HepG2 (cell line): ENCODE data around the gene CHKB. TPM values are rescaled to one million over a fixed set of nuclear protein-coding genes. Genes with fewer than 3 reads are reported as not detected.
"Not testable (repeated sequence)": the region's sequence is repeated elsewhere in the genome, so short reads cannot be mapped to it uniquely, and the experiment has no call there.

Experiments
- ATAC-seq: fragments of 200-7000 bp; cut with Tn5 transposase; 3 replicates; pipeline ENCODE4 v1.9.1; 2020; ENCODE audit warnings: mild to moderate bottlenecking, moderate library complexity
- BruUV-seq: library from RNA; stranded (reverse); fragments of 400-500 nt; replicated peaks from 2 replicates; lab custom pipeline; 2021; lab: Mats Ljungman, UMichigan
- CTCF ChIA-PET: fragments of 300-600 bp; formaldehyde crosslinking; extraction: SDS; loops from one replicate; lab custom pipeline; 2021; ENCODE audit warnings: low total read pairs, inconsistent platforms, low intra/inter-chr PET ratio; lab: Yijun Ruan, JAX
- POLR2A ChIA-PET: fragments of 350-600 bp; sonication (Branson Sonifier 250); formaldehyde crosslinking; loops from one replicate; lab custom pipeline; 2020; ENCODE audit warnings: antibody characterized with exemption, inconsistent platforms; lab: Yijun Ruan, JAX
- DNase-seq: peaks from one replicate; pipeline ENCODE4 v3.0.0-alpha.2; 2015; ENCODE audit warnings: low spot score
- FAIRE-seq: peaks from 3 replicates; lab custom pipeline; 2011; peaks lifted over from hg19 to GRCh38; lab: Jason Lieb, UNC
- H2AFZ ChIP-seq: one replicate; pipeline ENCODE4 v1.6.1; 2011; ENCODE audit warnings: low read length, inconsistent platforms
- H3K27ac ChIP-seq: fragments of 300-600 bp; 3 replicates; pipeline ENCODE4 v1.8.0; 2011; ENCODE audit warnings: mixed run types, mild to moderate bottlenecking, mixed read lengths, low read length, inconsistent platforms; ENCODE audit not compliant: insufficient read depth; ENCODE audit errors: extremely low read length
- H3K27me3 ChIP-seq, 2 experiments: fragments of 200-600 bp in 1 of 2; 2 replicates in 1 of 2; 3 replicates in 1 of 2; pipeline versions ENCODE4 v1.6.0 to v1.8.0; 2011; ENCODE audit warnings: low read length in 2 of 2, mild to moderate bottlenecking in 2 of 2, moderate library complexity in 2 of 2, inconsistent platforms in 1 of 2; ENCODE audit not compliant: insufficient read depth in 2 of 2, control insufficient read depth in 1 of 2
- H3K36me3 ChIP-seq, 2 experiments: fragments of 200-600 bp in 1 of 2; replicated peaks in 1 of 2; 2 replicates in 1 of 2; 3 replicates in 1 of 2; pipeline versions ENCODE4 v1.5.1 to v1.8.0; 2011; ENCODE audit warnings: low read length in 2 of 2, inconsistent platforms in 1 of 2; ENCODE audit not compliant: insufficient read depth in 2 of 2, control insufficient read depth in 1 of 2
- H3K4me1 ChIP-seq: 2 replicates; pipeline ENCODE4 v1.5.1; 2012; ENCODE audit warnings: low read length, inconsistent platforms; ENCODE audit not compliant: insufficient read depth
- H3K4me2 ChIP-seq: 2 replicates; pipeline ENCODE4 v1.6.0; 2011; ENCODE audit warnings: low read depth, low read length, inconsistent platforms
- H3K4me3 ChIP-seq, 3 experiments: fragments of 200-600 bp in 1 of 3; sonication (generic), shearing (Covaris generic) in 1 of 3; replicated peaks in 1 of 3; 2 replicates each; pipeline ENCODE4 v1.5.1; 2011 to 2016; ENCODE audit warnings: low read length in 3 of 3, inconsistent platforms in 2 of 3, low read depth in 2 of 3, mild to moderate bottlenecking in 2 of 3, control low read depth in 1 of 3, mixed read lengths in 1 of 3; ENCODE audit not compliant: insufficient read depth in 1 of 3
- H3K79me2 ChIP-seq: one replicate; pipeline ENCODE4 v1.6.1; 2011; ENCODE audit warnings: low read length, inconsistent platforms; ENCODE audit not compliant: insufficient read depth
- H3K9ac ChIP-seq: 2 replicates; pipeline ENCODE4 v1.6.0; 2011; ENCODE audit warnings: mild to moderate bottlenecking, low read depth, low read length, inconsistent platforms; ENCODE audit not compliant: insufficient read depth
- H3K9me3 ChIP-seq: 2 replicates; pipeline ENCODE4 v1.5.1; 2012; ENCODE audit warnings: mild to moderate bottlenecking, low read length
- H4K20me1 ChIP-seq: 2 replicates; pipeline ENCODE4 v1.6.0; 2011; ENCODE audit warnings: inconsistent platforms, mild to moderate bottlenecking, low read length, moderate library complexity; ENCODE audit not compliant: insufficient read depth
- CREM ChIP-seq, 2 experiments: sonication (generic) in 1 of 2; formaldehyde crosslinking in 1 of 2; IDR thresholded peaks; 2 replicates each; pipeline versions ENCODE4 v1.4.0 to v1.6.1; 2016 to 2020; ENCODE audit warnings: antibody characterized with exemption in 1 of 2, mild to moderate bottlenecking in 1 of 2, missing genetic modification reagents in 1 of 2
- CTCF ChIP-seq: sonication (generic); formaldehyde crosslinking; IDR thresholded peaks from 2 replicates; pipeline ENCODE4 v1.5.0; 2020; ENCODE audit warnings: mild to moderate bottlenecking, missing genetic modification reagents, moderate library complexity
- NCOA1 ChIP-seq: sonication (generic); formaldehyde crosslinking; IDR thresholded peaks from 2 replicates; pipeline ENCODE4 v1.9.0; 2021; ENCODE audit warnings: missing genetic modification reagents
- U2AF2 ChIP-seq: fragments of 200-400 bp; formaldehyde crosslinking; IDR thresholded peaks from 2 replicates; pipeline ENCODE4 v1.6.1; 2017; ENCODE audit warnings: low read depth, mild to moderate bottlenecking, low read length
- WGBS: methylation state at CpG from one replicate; pipeline ENCODE4 v1.1.6; 2017; ENCODE audit warnings: low lambda C conversion rate; 5-methylcytosine and 5-hydroxymethylcytosine counted together
- in situ Hi-C: cut with HindIII; loops from 2 replicates; pipeline ENCODE4 v1.10.0; 2017; ENCODE audit warnings: low pct_unique_long_range_greater_than_20kb; ENCODE audit not compliant: extremely low pct_ligation_motif_present
- intact Hi-C: fragments of 100-400 bp; cut with micrococcal nuclease; formaldehyde crosslinking; loops from one replicate; pipeline ENCODE4 v1.10.0; 2022; ENCODE audit not compliant: unreplicated experiment
- polyA plus RNA-seq, 8 experiments: library from polyadenylated mRNA; depleted of rRNA in 3 of 8; stranded (reverse) in 7 of 8; unstranded in 1 of 8; fragments of >200 nt; fragmentation: Illumina TruSeq in 4 of 8; extraction: Trizol in 4 of 8; gene quantifications; 2 replicates each; pipeline versions ENCODE4 v1.2.1 to v1.2.3, GENCODE V29; 2011 to 2016; ENCODE audit warnings: low read depth in 4 of 8, missing spikeins in 1 of 8, mixed read lengths in 1 of 8; ENCODE audit not compliant: insufficient read depth in 1 of 8
- total RNA-seq, 5 experiments: library from RNA; depleted of rRNA; stranded (reverse); fragments of >200 nt; fragmentation: Illumina TruSeq; extraction: Trizol; gene quantifications; 2 replicates each; pipeline ENCODE4 v1.2.3, GENCODE V29; 2016; ENCODE audit warnings: low read depth in 1 of 5

CHKB gene
- total and polyA plus RNA-seq, 2 of the 13 experiments (the other 11 are each of a cell fraction or from before 2014, with no cell fraction given): 24.5 to 42.7 TPM

- TF ChIP-seq CTCF (CRISPR knock-in tag) (peak; percentile 82), U2AF2 (no peak), NCOA1 (0 out of 2 replicates have a peak, but pooled peaks have one; percentile 74), CREM (IDR thresholded peaks at IDR 0.05) (peak; percentile 25; the same call in 1 of the 2 replicates), CREM (CRISPR knock-in tag; IDR thresholded peaks at IDR 0.05) (no peak)
These were observed 38.1 kb upstream of the CHKB start (continued) for GRCh38 chr22:50620593-50621355.

- DNase-seq, H3K9me3 ChIP-seq, H4K20me1 ChIP-seq, H3K27me3 ChIP-seq, BruUV-seq, H3K27ac ChIP-seq, H2AFZ ChIP-seq, H3K9ac ChIP-seq, H3K79me2 ChIP-seq, H3K36me3 ChIP-seq, POLR2A ChIA-PET, CTCF ChIA-PET, intact Hi-C loops, H3K4me3 ChIP-seq, ATAC-seq, FAIRE-seq: not testable (repeated sequence)
- in situ Hi-C loops: loop anchor here (5.0 kb wide), 1 partner anchor 37 kb away; the partner anchor contains the start of gene CPT1B
- H3K4me1 ChIP-seq: peaks cover 26% of the 10 kb centered on the region
- peak overlapping the region; percentile 78 for H3K4me2 ChIP-seq
- WGBS: 71% methylated on average over 3 of the region's 3 CpGs
These were observed 31.6 kb upstream of the CHKB start for GRCh38 chr22:50614296-50614695.
